Panc1 (cell line): Measurements from ENCODE around the gene SDK1. TPM values are rescaled to one million over a fixed set of nuclear protein-coding genes. Genes with fewer than 3 reads are reported as not detected.

Source experiments
- ATAC-seq: fragments of 200-7000 bp; cut with Tn5 transposase; 2 replicates; pipeline ENCODE4 v1.9.1; 2020; ENCODE audit warnings: mild to moderate bottlenecking, moderate library complexity
- BruUV-seq: library from RNA; stranded (reverse); fragments of 400-500 nt; replicated peaks from 2 replicates; lab custom pipeline; 2021; lab: Mats Ljungman, UMichigan
- CTCF ChIA-PET: fragments of 300-600 bp; sonication (Branson Sonifier 250); formaldehyde crosslinking; loops from one replicate; lab custom pipeline; 2022; ENCODE audit warnings: antibody characterized with exemption; lab: Charles Lee
- POLR2A ChIA-PET: fragments of 300-600 bp; sonication (Branson Sonifier 250); formaldehyde crosslinking; loops from one replicate; lab custom pipeline; 2022; ENCODE audit warnings: antibody characterized with exemption; lab: Charles Lee
- DNase-seq: peaks from one replicate; pipeline ENCODE4 v3.0.0-alpha.2; 2010; ENCODE audit warnings: low read depth, low spot score
- H3K27ac ChIP-seq: 2 replicates; pipeline ENCODE4 v1.5.1; 2011; ENCODE audit warnings: mild to moderate bottlenecking, low read length, inconsistent platforms
- H3K27me3 ChIP-seq: fragments of 200-500 bp; sonication (Bioruptor generic); 2 replicates; pipeline ENCODE4 v1.6.0; 2014; ENCODE audit warnings: low read length, inconsistent platforms; ENCODE audit not compliant: control insufficient read depth, insufficient read depth
- H3K36me3 ChIP-seq: fragments of 200-500 bp; sonication (Bioruptor generic); 2 replicates; pipeline ENCODE4 v1.5.1; 2014; ENCODE audit warnings: inconsistent platforms, mild to moderate bottlenecking, low read length, moderate library complexity; ENCODE audit not compliant: control insufficient read depth, insufficient read depth
- H3K4me1 ChIP-seq: 2 replicates; pipeline ENCODE4 v1.5.1; 2011; ENCODE audit warnings: inconsistent platforms, mild to moderate bottlenecking, low read length, moderate library complexity; ENCODE audit not compliant: control insufficient read depth, insufficient read depth
- H3K4me3 ChIP-seq, 2 experiments: 2 replicates each; pipeline ENCODE4 v1.5.1; 2011 to 2012; ENCODE audit warnings: low read depth in 2 of 2, low read length in 2 of 2, mild to moderate bottlenecking in 2 of 2, inconsistent platforms in 1 of 2, moderate library complexity in 1 of 2
- H3K9me3 ChIP-seq: fragments of 200-500 bp; sonication (Bioruptor generic); 2 replicates; pipeline ENCODE4 v1.5.1; 2014; ENCODE audit warnings: low read depth, mild to moderate bottlenecking, inconsistent platforms, low read length, moderate library complexity; ENCODE audit not compliant: control insufficient read depth, insufficient read depth
- CTCF ChIP-seq: fragments of 450-650 bp; IDR thresholded peaks from 2 replicates; pipeline ENCODE4 v1.5.1; 2017; ENCODE audit warnings: mild to moderate bottlenecking
- POLR2AphosphoS5 ChIP-seq: IDR thresholded peaks from 2 replicates; pipeline ENCODE4 v1.6.1; 2012; ENCODE audit warnings: mild to moderate bottlenecking, low read depth, low read length, moderate library complexity
- SIN3A ChIP-seq: IDR thresholded peaks from 2 replicates; pipeline ENCODE4 v1.6.1; 2012; ENCODE audit warnings: low read depth, mild to moderate bottlenecking, low read length, moderate library complexity, borderline replicate concordance; ENCODE audit not compliant: insufficient read depth
- TCF7L2 ChIP-seq: IDR thresholded peaks from 2 replicates; pipeline ENCODE4 v1.6.1; 2011; ENCODE audit warnings: mild to moderate bottlenecking, low read depth, low read length, inconsistent platforms
- in situ Hi-C: cut with HindIII; loops from 2 replicates; pipeline ENCODE4 v1.10.0; 2016; ENCODE audit warnings: low sequenced_read_pairs, low pct_unique_long_range_greater_than_20kb
- intact Hi-C: fragments of 100-400 bp; cut with micrococcal nuclease; formaldehyde crosslinking; loops from one replicate; pipeline ENCODE4 v1.10.0; 2022; ENCODE audit not compliant: unreplicated experiment
- total RNA-seq: library from RNA; stranded (reverse); gene quantifications from one replicate; pipeline ENCODE4 v1.2.1, GENCODE V29; 2021; ENCODE audit not compliant: unreplicated experiment
- TF ChIP-seq, protein P1 (sequence below), 2 experiments: IDR thresholded peaks; 2 replicates each; pipeline ENCODE4 v1.6.1; 2011 to 2012; ENCODE audit warnings: low read depth in 2 of 2, control low read depth in 1 of 2, low read length in 1 of 2, mild to moderate bottlenecking in 1 of 2, moderate library complexity in 1 of 2; ENCODE audit not compliant: insufficient read depth in 1 of 2

The SDK1 gene
- total RNA-seq, 1 experiment from 2014 or later, result 47.4 TPM

DNA sequence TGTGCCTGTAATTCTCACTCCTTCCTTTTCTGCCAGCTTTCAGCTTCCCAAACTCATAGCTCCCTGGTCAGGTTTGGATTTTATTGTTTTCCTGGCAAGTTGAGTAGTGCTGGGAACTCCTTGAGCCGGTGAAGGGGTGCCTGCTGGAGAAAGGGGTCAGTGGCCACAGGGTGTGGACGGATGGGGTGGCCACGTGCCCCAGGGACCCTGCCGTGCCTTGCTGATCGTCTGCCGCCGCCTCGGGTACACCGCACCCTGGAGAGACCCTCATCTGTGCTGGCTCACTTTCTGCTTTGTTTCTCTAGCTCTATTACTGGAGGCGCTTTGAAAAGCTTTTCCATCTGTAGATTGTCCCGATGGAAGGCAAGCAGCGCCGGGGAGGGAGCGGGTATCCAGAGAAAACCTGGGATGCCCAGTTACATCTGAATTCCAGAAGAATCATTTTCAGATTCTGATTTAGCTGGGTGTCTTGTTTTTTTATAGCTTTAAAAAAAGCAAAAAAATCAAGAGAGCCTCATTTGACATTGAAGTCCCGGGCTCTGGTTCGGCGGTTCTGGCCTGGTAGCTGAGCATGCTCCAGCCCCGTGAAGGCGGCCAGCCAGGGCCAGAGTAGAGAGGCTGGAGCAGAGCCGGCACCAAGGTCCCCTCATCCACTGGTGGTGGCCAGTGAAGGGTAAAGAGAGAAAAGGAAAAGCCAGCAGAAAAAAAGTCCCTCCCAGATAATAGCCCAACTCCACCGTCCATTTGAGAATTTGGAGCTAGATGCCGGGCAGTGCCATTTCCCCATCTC is 870.1 kb downstream of the SDK1 start:
- BruUV-seq, result no TSS peak
- no peaks in the 10 kb centered on the region for H3K27me3 ChIP-seq
- intact Hi-C loops, result no loop called here
- CTCF ChIA-PET, result interaction anchor here (0.5 kb wide), 1 partner anchor 850 kb away, joined by 3 read pairs; no protein-coding TSS in a partner anchor
- in situ Hi-C loops, result no loop called here
- no peak overlapping the region for H3K4me3 ChIP-seq
- DNase-seq (no peak), ATAC-seq (no peak)
- H3K36me3 ChIP-seq, result no peaks in the 10 kb centered on the region
- no peak overlapping the region for H3K27ac ChIP-seq
- POLR2A ChIA-PET, result no interaction called here
- TF ChIP-seq, protein P1, sequence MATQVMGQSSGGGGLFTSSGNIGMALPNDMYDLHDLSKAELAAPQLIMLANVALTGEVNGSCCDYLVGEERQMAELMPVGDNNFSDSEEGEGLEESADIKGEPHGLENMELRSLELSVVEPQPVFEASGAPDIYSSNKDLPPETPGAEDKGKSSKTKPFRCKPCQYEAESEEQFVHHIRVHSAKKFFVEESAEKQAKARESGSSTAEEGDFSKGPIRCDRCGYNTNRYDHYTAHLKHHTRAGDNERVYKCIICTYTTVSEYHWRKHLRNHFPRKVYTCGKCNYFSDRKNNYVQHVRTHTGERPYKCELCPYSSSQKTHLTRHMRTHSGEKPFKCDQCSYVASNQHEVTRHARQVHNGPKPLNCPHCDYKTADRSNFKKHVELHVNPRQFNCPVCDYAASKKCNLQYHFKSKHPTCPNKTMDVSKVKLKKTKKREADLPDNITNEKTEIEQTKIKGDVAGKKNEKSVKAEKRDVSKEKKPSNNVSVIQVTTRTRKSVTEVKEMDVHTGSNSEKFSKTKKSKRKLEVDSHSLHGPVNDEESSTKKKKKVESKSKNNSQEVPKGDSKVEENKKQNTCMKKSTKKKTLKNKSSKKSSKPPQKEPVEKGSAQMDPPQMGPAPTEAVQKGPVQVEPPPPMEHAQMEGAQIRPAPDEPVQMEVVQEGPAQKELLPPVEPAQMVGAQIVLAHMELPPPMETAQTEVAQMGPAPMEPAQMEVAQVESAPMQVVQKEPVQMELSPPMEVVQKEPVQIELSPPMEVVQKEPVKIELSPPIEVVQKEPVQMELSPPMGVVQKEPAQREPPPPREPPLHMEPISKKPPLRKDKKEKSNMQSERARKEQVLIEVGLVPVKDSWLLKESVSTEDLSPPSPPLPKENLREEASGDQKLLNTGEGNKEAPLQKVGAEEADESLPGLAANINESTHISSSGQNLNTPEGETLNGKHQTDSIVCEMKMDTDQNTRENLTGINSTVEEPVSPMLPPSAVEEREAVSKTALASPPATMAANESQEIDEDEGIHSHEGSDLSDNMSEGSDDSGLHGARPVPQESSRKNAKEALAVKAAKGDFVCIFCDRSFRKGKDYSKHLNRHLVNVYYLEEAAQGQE (IDR thresholded peaks at IDR 0.05; ENCODE audit: insufficient read depth in 1 of 2, low read depth in 2 of 2, low read length in 1 of 2), result no peak
- TF ChIP-seq POLR2AphosphoS5 (no peak), TCF7L2 (no peak)
- H3K9me3 ChIP-seq, result no peaks in the 10 kb centered on the region
- H3K4me1 ChIP-seq, result no peaks in the 10 kb centered on the region

- in situ Hi-C loops (no loop called here), intact Hi-C loops (no loop called here)
- no peak for ATAC-seq
- H3K4me1 ChIP-seq, result no peaks in the 10 kb centered on the region
- no peak for TF ChIP-seq TCF7L2
- TF ChIP-seq POLR2AphosphoS5, result no peak
- TF ChIP-seq, protein P1 (IDR thresholded peaks at IDR 0.05; ENCODE audit: insufficient read depth in 1 of 2, low read depth in 2 of 2, low read length in 1 of 2), result no peak
- no peak for TF ChIP-seq CTCF
- no peak for TF ChIP-seq SIN3A
- H3K36me3 ChIP-seq, result no peaks in the 10 kb centered on the region
- H3K27ac ChIP-seq, result no peak overlapping the region
- ChIA-PET CTCF (no interaction called here), POLR2A (no interaction called here)
- no peak for DNase-seq
- no peaks in the 10 kb centered on the region for H3K27me3 ChIP-seq
- H3K9me3 ChIP-seq, result no peaks in the 10 kb centered on the region
- H3K4me3 ChIP-seq, result no peak overlapping the region
- no TSS peak for BruUV-seq
Observed at GRCh38 chr7:4172883-4173282, 871.8 kb downstream of the SDK1 start.
